Stimulated activated naive CD8-positive, alpha-beta T cell treated with anti-CD3 and anti-CD28 coated beads, Interleukin-15, amount 100 ng/mL, for 72 hours (primary cell): ENCODE results near the gene PPP6R2.

Experiments used
- ATAC-seq: fragments of 150-1000 bp; cut with Tn5 transposase; 2 replicates; pipeline ENCODE4 v1.10.0; 2021; ENCODE audit warnings: mild to moderate bottlenecking, moderate library complexity
- DNase-seq, 2 donors: peaks; one replicate each; pipeline ENCODE4 v3.0.0; 2021 to 2022
- H3K27ac Mint-ChIP-seq, 2 donors: one replicate each; pipeline ENCODE4 v1.8.0; 2022; ENCODE audit warnings: mild to moderate bottlenecking in 2 of 2, mixed read lengths in 2 of 2, moderate library complexity in 2 of 2
- H3K27me3 Mint-ChIP-seq: one replicate; pipeline ENCODE4 v1.8.0; 2022; ENCODE audit warnings: mixed read lengths
- H3K4me1 Mint-ChIP-seq: one replicate; pipeline ENCODE4 v1.8.0; 2022; ENCODE audit warnings: mild to moderate bottlenecking, mixed read lengths
- H3K4me3 Mint-ChIP-seq, 2 donors: one replicate each; pipeline ENCODE4 v1.8.0; 2022; ENCODE audit warnings: mild to moderate bottlenecking in 2 of 2, mixed read lengths in 2 of 2, moderate library complexity in 1 of 2
- H3K9me3 Mint-ChIP-seq, 2 donors: one replicate each; pipeline ENCODE4 v1.8.0; 2022; ENCODE audit warnings: mixed read lengths in 2 of 2

Gene PPP6R2

DNA sequence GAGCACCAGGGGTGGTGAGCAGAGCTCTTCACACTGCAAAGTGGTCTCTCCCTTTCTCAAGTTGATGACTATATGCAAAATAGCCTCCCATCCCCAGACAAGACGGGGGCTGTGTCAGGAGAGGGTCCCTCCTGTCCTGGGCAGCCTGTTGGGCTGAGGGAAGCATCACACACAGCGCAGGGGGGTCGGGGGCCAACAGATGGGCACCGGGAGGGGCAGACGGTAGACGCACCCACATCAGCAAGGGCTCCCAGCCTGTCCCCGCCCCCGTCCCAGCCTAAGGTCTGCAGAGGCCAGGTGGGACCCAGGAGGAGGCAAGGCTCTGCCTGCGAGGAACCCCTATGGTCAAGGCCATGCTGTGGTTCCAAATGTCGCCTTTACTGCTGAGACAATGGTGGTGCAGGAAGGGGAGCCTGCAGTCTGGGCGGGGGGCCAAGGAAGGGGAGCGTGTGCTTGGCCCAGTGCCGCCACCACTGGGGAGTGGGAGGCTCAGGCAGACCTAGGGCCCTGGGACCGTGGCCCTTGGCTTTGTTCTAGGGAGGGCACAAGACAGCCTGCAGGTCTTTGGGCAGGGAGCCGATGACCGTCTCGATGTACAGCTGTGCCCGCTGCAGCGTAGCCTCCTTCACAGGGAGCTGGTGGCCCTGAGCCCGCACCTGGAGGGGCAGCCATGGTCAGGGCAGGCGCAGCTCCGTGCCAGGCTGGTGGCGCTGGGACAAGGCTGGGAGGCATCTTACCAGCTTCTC, 31.3 kb upstream of the PPP6R2 start:
- H3K4me3 Mint-ChIP-seq, result no peak overlapping the region
- no peak overlapping the region for H3K27ac Mint-ChIP-seq
- peaks cover 29% of the 10 kb centered on the region for H3K4me1 Mint-ChIP-seq
- no peaks in the 10 kb centered on the region for H3K9me3 Mint-ChIP-seq
- H3K27me3 Mint-ChIP-seq, result peaks cover 7% of the 10 kb centered on the region
- ATAC-seq, result no peak
- DNase-seq, result no peak

DNA sequence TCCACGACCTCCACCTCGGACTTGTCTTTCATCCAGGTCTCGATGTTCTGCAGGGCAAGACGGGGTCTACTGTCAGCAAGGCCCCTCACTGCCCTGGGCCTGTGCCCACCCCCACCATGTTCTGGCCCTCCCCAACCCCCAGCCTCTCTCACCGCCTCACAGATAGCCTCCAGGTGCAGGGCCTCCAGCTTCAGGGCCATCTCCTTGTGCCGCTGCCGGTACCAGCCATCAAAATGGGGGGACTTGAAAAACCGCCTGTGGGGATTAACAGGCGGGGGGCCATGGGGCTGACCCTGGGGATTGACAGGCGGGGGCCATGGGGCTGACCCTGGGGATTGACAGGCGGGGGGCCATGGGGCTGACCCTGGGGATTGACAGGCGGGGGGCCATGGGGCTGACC, 30.8 kb upstream of the PPP6R2 start:
- H3K4me3 Mint-ChIP-seq, result no peak overlapping the region
- DNase-seq (no peak), ATAC-seq (no peak)
- H3K4me1 Mint-ChIP-seq, result peaks cover 29% of the 10 kb centered on the region
- no peaks in the 10 kb centered on the region for H3K9me3 Mint-ChIP-seq
- H3K27me3 Mint-ChIP-seq, result peaks cover 7% of the 10 kb centered on the region
- no peak overlapping the region for H3K27ac Mint-ChIP-seq

DNA sequence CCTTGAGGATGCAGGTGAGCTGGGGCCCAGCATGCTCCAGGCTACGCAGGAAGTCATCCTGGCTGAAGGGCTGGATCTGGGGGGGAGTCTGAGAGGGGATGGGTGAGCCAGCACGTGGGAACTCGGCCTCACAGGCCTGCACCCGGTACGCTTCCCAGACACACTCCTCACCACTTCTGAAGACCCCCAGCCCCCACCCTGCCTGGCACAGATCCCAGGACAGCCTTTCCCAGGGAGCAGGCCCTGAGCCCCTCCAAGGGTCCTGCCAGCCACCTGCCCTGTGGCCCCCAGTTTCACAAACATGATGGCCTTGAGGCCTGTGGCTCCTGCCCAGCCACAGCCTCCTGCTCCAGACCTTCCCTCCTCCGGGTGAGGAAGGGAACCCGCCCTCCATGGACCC, 30.1 kb upstream of the PPP6R2 start:
- ATAC-seq (no peak), DNase-seq (no peak)
- Mint-ChIP-seq H3K27ac (no peak overlapping the region), H3K27me3 (peaks cover 7% of the 10 kb centered on the region), H3K4me1 (peaks cover 29% of the 10 kb centered on the region), H3K9me3 (no peaks in the 10 kb centered on the region), H3K4me3 (no peak overlapping the region)

DNA sequence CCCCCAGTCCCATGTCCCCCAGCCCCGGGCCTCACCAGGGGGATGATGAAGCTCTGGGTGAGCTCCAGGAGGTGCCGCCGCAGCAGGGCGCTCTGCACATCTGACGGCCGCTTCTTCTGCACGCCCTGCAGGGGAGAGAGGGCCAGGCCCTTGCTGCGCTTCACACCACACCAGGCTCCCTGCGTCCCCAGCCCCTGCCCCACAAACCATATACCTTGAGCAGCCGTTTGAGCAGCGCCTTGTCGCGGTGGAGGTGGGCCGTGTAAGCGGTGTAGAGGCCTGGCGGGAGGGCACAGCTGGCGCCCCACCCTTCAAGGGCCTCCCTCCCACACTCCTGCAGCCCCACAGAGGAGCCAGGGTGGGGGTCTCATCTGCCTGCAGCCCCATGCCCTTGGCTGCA, 29.5 kb upstream of the PPP6R2 start:
- peaks cover 27% of the 10 kb centered on the region for H3K4me1 Mint-ChIP-seq
- peak overlapping the region; percentile 89 to 94 for H3K27ac Mint-ChIP-seq
- no peak for DNase-seq

DNA sequence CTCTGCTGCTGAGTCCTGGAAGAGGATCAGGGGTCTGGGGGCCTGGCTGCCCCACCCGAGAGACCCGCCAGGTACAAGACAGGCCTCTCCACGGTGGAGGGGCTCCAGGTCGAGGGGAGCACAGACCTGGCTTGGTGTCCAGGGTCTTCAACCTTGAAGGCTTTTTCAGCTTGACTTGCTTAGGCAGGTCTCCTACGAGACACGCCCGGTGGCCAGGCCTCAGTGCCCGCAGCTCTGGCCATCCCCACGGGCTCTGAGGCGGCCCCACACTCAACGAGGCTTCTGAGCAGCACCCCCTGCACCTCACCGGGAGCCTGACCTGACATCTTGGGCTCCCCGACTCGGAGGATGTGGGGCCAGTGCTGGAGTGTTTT, 29.1 kb upstream of the PPP6R2 start:
- Mint-ChIP-seq H3K4me1 (peaks cover 22% of the 10 kb centered on the region), H3K27me3 (peaks cover under 1% of the 10 kb centered on the region), H3K9me3 (no peaks in the 10 kb centered on the region), H3K4me3 (peak overlapping the region; percentile 83 to 90), H3K27ac (peak overlapping the region; percentile 89 to 94)
- ATAC-seq, result no peak
- no peak for DNase-seq

More for the DNA sequence above, 29.5 kb upstream of the PPP6R2 start:
- no peak for ATAC-seq
- Mint-ChIP-seq H3K9me3 (no peaks in the 10 kb centered on the region), H3K27me3 (peaks cover 5% of the 10 kb centered on the region), H3K4me3 (peak overlapping the region; percentile 83 to 90)

DNA sequence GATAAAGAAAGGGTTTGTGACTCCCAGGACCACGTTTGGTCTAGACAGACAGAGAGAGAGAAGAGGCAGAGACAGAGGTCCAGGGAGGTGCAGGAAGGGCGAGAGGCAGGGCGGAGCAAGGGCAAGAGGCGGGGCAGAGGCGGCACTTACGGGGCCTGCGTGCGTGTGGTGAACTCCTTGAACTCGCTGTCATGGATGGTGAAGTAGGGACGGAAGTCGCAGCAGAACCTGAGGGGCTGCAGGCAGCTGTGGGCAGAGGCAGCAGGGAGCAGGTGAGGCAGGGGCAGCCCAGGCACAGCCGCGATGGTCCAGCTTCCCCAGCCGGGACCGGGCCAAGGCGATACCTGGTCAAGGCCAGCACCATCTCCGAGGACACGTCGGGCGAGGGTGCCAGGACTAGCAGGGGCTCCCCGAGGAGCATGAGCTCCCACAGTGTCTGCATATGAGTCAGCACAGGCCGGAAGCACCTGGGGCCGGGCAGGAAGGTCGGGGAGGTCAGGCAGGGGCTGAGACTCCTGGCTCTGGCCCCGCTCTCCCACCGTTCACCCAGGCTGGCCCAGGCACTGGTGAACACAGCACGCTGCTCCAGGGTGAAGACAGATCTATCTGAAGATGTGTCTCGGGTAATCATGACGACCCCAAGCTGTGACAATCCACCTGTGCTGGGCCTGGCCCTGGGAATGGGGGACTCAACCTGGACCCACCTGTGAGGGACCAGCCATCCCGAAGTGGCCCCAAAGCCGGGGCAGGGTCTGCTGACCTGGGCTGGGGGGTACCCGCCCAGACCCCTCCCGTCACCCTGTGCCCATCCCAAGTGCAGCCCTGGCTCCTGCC, 28.5 kb upstream of the PPP6R2 start:
- Mint-ChIP-seq H3K4me1 (peaks cover 22% of the 10 kb centered on the region), H3K27ac (peak overlapping the region; percentile 85 to 94), H3K4me3 (peak overlapping the region; percentile 83 to 90), H3K9me3 (no peaks in the 10 kb centered on the region), H3K27me3 (no peaks in the 10 kb centered on the region)
- DNase-seq (peak; percentile 73 to 80), ATAC-seq (peak; percentile 92)

DNA sequence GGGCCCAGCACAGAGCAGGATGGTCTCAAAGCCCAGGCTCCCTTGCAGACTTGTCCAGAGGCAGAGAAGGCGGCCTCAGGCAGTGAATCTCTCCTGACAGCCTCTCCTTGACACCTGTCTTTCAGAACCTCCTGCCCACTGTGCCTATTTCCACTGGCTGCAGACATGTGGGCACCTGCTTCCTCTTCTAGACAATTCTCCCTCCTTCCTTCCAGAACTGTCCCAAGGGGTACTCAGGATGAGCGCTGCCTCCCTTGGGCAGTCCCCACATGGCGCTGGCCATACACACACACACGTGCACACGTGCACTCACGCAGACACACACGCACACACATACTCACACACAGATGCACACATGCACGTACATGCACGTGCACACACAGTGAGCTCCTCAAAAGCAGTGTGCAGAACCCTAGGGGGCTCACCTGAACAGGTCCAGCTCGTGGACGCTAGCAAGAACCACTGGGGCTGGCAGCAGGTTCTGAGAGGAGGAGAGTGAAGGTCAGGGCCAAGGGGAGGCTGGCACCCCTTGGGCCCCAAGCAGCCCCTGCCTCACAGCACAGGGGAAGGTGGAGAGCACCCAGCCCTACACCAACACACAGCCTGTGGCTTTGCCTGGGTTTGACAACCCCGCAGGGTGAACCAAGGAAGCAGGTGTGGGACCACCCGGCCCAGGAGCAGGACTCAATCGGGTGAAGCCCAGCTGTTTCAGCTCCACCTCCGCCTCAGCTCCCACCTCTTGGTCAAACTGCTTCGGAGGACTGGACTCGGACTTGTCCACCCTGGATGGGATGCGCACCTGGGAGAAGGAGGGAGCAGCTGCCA, 27.6 kb upstream of the PPP6R2 start:
- H3K4me1 Mint-ChIP-seq, result peaks cover 22% of the 10 kb centered on the region
- peak overlapping the region in 1 of 2 donors; percentile 70 for H3K27ac Mint-ChIP-seq
- H3K27me3 Mint-ChIP-seq, result no peaks in the 10 kb centered on the region
- ATAC-seq, result no peak
- H3K4me3 Mint-ChIP-seq, result peak overlapping the region; percentile 83 to 90
- no peak for DNase-seq
- H3K9me3 Mint-ChIP-seq, result no peaks in the 10 kb centered on the region

DNA sequence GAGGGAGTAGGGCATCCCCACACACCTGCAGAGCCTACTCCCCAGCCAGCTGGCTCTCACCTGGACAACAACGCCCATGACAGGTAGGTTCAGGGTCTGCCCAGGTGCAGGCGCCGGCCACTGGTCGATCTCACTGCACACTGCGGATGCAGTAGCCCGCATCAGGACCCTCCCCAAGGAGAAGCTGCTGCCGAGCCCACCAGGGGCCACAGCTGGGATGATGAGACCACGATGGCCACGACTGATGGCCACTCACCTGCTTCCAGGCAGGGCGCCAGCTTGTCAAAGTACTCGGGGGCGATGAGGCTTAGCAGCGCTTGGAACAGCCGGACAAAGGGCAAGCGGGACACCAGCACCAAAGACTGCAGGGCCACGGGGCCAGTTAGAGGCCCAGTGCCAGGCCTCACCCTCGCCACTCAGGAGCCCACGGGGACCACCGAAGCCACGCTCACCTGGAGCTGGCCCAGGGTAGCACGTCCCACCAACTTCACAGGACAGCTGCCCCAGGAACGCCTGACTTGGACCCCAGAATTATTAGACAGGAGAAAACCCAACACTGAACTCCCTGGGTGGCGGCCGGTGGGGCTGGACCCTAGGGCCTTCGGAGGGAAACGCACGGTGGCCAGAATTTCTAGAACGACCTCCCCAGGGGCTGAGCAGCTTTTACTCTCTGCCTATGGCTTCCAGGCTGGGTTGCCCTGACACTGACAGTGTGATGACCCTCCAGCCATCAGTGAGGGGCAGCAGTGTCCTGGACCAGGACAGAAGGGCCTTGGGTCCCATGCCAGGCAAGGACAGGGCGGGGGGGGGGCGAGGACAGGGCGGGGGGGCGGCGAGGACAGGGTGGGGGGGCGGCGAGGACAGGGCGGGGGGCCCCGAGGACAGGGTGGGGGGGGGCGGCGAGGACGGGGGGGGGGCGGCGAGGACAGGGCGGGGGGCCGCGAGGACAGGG, 26.7 kb upstream of the PPP6R2 start:
- ATAC-seq (no peak), DNase-seq (no peak)
- Mint-ChIP-seq H3K4me1 (peaks cover 22% of the 10 kb centered on the region), H3K27me3 (no peaks in the 10 kb centered on the region), H3K9me3 (no peaks in the 10 kb centered on the region), H3K4me3 (no peak overlapping the region), H3K27ac (peak overlapping the region in 1 of 2 donors; percentile 52)

DNA sequence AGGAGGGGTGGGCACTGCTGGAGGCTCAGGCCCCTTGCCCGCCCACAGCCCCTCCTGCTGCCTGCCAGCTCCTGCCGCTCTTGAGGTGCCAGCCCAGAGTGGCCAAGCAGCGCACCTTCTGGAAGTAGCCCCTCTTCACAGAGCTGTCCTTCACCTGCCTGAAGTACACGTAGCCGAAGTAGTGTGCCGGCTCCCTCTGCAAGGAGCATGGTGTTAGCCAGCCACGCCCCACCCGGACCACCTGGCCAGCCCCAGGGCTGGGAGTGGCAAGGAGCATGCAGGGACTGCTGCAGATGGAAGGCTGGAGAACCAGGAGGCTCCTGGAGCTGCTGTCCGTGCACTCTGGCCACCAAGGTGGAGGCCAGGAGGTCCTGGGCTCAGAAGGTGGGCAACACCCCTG, 25.9 kb upstream of the PPP6R2 start:
- H3K9me3 Mint-ChIP-seq, result no peaks in the 10 kb centered on the region
- H3K4me3 Mint-ChIP-seq, result no peak overlapping the region
- H3K27me3 Mint-ChIP-seq, result no peaks in the 10 kb centered on the region
- H3K4me1 Mint-ChIP-seq, result peaks cover 22% of the 10 kb centered on the region
- no peak overlapping the region for H3K27ac Mint-ChIP-seq
- no peak for ATAC-seq
- DNase-seq, result no peak

DNA sequence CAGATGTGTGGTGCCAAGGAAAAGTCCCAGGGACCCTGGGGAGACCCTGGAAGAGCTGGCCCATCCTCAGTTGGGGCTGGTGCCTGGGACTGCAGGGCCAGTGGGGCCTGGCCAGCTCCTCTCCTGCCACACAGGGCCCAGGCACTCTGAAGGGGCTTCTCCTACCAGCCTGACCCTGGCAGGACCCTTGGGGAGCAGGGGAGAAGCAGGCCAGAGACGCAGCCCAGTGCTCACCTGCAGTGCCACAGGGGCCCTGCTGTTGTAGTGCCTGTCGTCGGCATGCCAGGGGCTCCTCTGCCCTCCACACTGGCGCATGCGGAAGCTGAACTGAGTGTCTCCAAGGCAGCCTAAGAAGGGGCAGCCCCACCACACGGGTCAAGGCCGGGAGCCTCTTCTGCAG, 25.5 kb upstream of the PPP6R2 start:
- Mint-ChIP-seq H3K9me3 (no peaks in the 10 kb centered on the region), H3K27ac (no peak overlapping the region), H3K4me3 (no peak overlapping the region), H3K27me3 (no peaks in the 10 kb centered on the region), H3K4me1 (peaks cover 22% of the 10 kb centered on the region)
- no peak for ATAC-seq
- DNase-seq, result no peak

DNA sequence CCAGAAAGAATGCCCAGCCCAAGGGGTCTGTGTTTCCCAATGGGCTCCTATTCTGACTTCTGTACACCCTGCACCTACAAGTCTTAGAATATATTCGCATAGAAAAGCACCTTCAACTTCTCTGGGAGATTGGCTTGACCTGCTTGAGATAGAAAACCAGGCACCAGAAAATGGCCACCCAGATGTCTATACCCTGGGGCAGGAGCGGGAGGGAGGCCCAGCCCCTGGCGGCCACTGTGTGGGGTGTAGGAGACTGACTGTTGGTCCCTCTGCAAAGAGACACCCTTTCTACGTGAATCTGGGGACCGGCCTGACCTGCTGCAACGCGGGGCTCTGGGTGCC, 24.8 kb upstream of the PPP6R2 start:
- peaks cover 22% of the 10 kb centered on the region for H3K4me1 Mint-ChIP-seq
- H3K27me3 Mint-ChIP-seq, result no peaks in the 10 kb centered on the region
- DNase-seq (no peak), ATAC-seq (no peak)
- no peaks in the 10 kb centered on the region for H3K9me3 Mint-ChIP-seq
- no peak overlapping the region for H3K27ac Mint-ChIP-seq
- no peak overlapping the region for H3K4me3 Mint-ChIP-seq

DNA sequence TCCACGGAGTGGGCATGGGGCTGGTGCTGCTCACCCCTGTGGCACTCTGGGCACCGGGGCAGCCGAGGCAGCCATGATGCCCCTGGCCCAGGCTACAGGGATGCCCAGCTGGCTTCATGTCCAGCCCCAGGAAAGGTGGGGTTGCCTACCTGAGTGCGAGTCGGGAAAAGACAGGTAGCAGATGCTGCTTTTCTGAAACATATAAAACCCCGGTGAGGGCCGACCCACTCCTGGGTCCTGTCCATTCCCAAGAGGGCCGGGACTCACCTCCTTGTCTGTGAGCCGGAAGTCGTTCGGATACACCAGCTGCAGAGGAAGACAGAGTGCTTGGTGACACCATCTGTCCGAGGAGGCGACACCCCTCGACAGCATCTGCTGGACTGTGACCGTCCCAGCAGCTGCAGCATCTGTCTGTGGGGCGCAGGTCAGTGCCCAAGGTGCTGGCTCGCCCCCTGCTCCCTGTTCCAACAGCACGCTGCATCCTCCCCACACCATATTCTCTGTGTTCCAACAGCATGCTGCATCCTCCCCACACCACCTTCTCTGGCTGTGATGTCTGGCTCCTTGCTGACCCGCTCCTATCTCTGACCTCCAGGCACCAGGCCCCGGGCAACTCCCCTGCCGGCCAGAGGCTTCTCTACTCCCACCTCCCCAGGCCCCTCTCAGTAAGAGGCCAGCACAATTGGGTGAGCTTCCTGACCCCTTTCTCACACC, 24.3 kb upstream of the PPP6R2 start:
- H3K4me3 Mint-ChIP-seq, result no peak overlapping the region
- ATAC-seq (no peak), DNase-seq (no peak)
- H3K4me1 Mint-ChIP-seq, result peaks cover 19% of the 10 kb centered on the region
- H3K27ac Mint-ChIP-seq, result no peak overlapping the region
- H3K27me3 Mint-ChIP-seq, result no peaks in the 10 kb centered on the region
- no peaks in the 10 kb centered on the region for H3K9me3 Mint-ChIP-seq

DNA sequence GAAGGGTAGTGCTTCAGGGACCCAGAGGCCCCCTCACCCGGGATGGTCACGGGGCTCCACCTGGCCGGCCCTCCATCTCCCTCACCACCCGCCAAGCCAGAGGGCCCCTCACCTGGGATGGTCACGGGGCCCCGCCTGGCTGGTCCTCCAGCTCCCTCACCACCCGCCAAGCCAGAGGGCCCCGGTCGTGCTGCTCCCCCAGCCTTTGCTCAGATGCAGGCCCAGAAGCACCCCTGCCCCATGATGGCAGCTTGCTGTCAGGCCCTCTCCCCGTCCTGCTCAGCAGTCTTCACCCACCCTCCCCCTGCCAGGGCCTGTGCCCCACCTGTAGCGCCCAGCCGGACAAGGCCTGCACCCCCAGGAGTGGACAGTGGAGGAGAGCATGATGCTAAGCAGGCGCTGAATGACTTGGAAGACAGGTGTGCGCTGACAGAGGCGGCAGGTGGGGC, 23.6 kb upstream of the PPP6R2 start:
- Mint-ChIP-seq H3K9me3 (no peaks in the 10 kb centered on the region), H3K27ac (no peak overlapping the region), H3K4me3 (no peak overlapping the region), H3K4me1 (peaks cover 12% of the 10 kb centered on the region), H3K27me3 (no peaks in the 10 kb centered on the region)
- DNase-seq (no peak), ATAC-seq (no peak)

DNA sequence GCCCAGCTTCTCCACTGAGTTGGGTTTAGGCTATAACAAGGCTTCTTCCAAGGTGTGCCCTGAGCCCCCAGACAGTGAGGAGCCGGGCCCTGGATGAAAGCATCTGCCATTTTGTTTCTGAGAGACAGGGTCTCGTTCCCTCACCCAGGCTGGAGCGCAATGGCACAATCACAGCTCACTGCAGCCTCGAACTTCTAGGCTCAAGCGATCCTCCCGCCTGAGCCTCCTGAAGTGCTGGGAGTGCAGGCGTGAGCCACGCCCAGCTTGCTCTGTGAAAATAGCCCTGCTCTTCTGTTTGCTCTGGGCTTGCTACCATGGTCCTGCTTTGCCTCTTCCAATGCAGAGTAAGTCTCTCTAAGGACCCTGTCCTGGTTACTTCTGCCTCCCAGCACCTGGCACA, 23.0 kb upstream of the PPP6R2 start:
- DNase-seq (no peak), ATAC-seq (no peak)
- Mint-ChIP-seq H3K9me3 (no peaks in the 10 kb centered on the region), H3K4me3 (no peak overlapping the region), H3K4me1 (peaks cover 6% of the 10 kb centered on the region), H3K27ac (peak overlapping the region in 1 of 2 donors; percentile 82), H3K27me3 (no peaks in the 10 kb centered on the region)
